B cell (primary cell): ENCODE results near the gene MFAP5. TPM values are rescaled to one million over a fixed set of nuclear protein-coding genes. Genes with fewer than 3 reads are reported as not detected.

Source experiments
- ATAC-seq: fragments of 200-7000 bp; cut with Tn5 transposase; one replicate; pipeline ENCODE4 v1.10.0; 2021; ENCODE audit warnings: low read depth, mild to moderate bottlenecking, moderate number of reproducible peaks, moderate library complexity
- CTCF ChIA-PET: fragments of 350-600 bp; sonication (Branson Sonifier 250); formaldehyde crosslinking; loops from one replicate; lab custom pipeline; 2021; ENCODE audit warnings: antibody characterized with exemption, inconsistent platforms; lab: Charles Lee
- POLR2A ChIA-PET: fragments of 350-600 bp; sonication (Branson Sonifier 250); formaldehyde crosslinking; loops from one replicate; lab custom pipeline; 2021; ENCODE audit warnings: antibody characterized with exemption; lab: Charles Lee
- DNase-seq: peaks from one replicate; pipeline ENCODE4 v3.0.0; 2013
- H2AFZ ChIP-seq: 2 replicates; pipeline ENCODE4 v1.6.1; 2012; ENCODE audit warnings: mild to moderate bottlenecking, low read depth, low read length; ENCODE audit not compliant: insufficient read depth, poor library complexity, severe bottlenecking
- H3K27ac ChIP-seq, 2 donors: 1 replicate in 1 of 2; 2 replicates in 1 of 2; pipeline ENCODE4 v1.5.1; 2012 to 2013; ENCODE audit warnings: low read length in 2 of 2, mild to moderate bottlenecking in 2 of 2, moderate library complexity in 1 of 2
- H3K27me3 ChIP-seq, 4 experiments: fragments of 200-600 bp in 1 of 4; sonication (generic) in 1 of 4; replicated peaks in 1 of 4; 1 replicate in 2 of 4; 2 replicates in 2 of 4; pipeline versions ENCODE4 v1.6.1 to v1.7.0; 2013 to 2016; ENCODE audit warnings: low read length in 3 of 4, mild to moderate bottlenecking in 2 of 4, mixed read lengths in 1 of 4, moderate library complexity in 1 of 4; ENCODE audit not compliant: insufficient read depth in 4 of 4, control insufficient read depth in 3 of 4; ENCODE audit errors: control extremely low read depth in 1 of 4
- H3K36me3 ChIP-seq, 2 experiments: replicated peaks in 1 of 2; 1 replicate in 1 of 2; 2 replicates in 1 of 2; pipeline versions ENCODE4 v1.6.1 to v1.7.1; 2013; ENCODE audit warnings: low read length in 1 of 2; ENCODE audit not compliant: insufficient read depth in 2 of 2, control insufficient read depth in 1 of 2; ENCODE audit errors: control extremely low read depth in 1 of 2, extremely low read depth in 1 of 2
- H3K4me1 ChIP-seq, 2 donors: fragments of 200-600 bp in 1 of 2; sonication (generic) in 1 of 2; 1 replicate in 1 of 2; 2 replicates in 1 of 2; pipeline versions ENCODE4 v1.5.1 to v1.6.1; 2013 to 2017; ENCODE audit warnings: low read length in 2 of 2; ENCODE audit not compliant: control insufficient read depth in 2 of 2, insufficient read depth in 2 of 2
- H3K4me2 ChIP-seq: replicated peaks from 2 replicates; pipeline ENCODE3; 2012; ENCODE audit warnings: mild to moderate bottlenecking, low read depth, low read length; ENCODE audit not compliant: poor library complexity, severe bottlenecking
- H3K4me3 ChIP-seq, 5 experiments: fragments of 200-600 bp in 1 of 5; sonication (generic) in 1 of 5; 1 replicate in 3 of 5; 2 replicates in 2 of 5; pipeline versions ENCODE4 v1.5.1 to v1.7.0; 2011 to 2016; ENCODE audit warnings: low read length in 4 of 5, mild to moderate bottlenecking in 4 of 5, low read depth in 2 of 5, control low read depth in 1 of 5, moderate library complexity in 1 of 5; ENCODE audit not compliant: insufficient read depth in 1 of 5; ENCODE audit errors: control extremely low read depth in 1 of 5, extremely low read depth in 1 of 5
- H3K79me2 ChIP-seq: fragments of 200-600 bp; sonication (generic); one replicate; pipeline ENCODE4 v1.6.0; 2016; ENCODE audit warnings: low read length; ENCODE audit not compliant: control insufficient read depth, insufficient read depth
- H3K9ac ChIP-seq: fragments of 200-600 bp; sonication (generic); 2 replicates; pipeline ENCODE4 v1.6.1; 2017; ENCODE audit warnings: mild to moderate bottlenecking, low read length, moderate library complexity
- H3K9me3 ChIP-seq, 3 donors: one replicate each; pipeline versions ENCODE4 v1.6.1 to v1.7.1; 2013; ENCODE audit warnings: low read length in 2 of 3; ENCODE audit not compliant: control insufficient read depth in 2 of 3, insufficient read depth in 1 of 3; ENCODE audit errors: control extremely low read depth in 1 of 3
- H4K20me1 ChIP-seq: 2 replicates; pipeline ENCODE4 v1.6.0; 2012; ENCODE audit warnings: mild to moderate bottlenecking, low read length; ENCODE audit not compliant: insufficient read depth, control insufficient read depth, poor library complexity, severe bottlenecking
- H3K27ac Mint-ChIP-seq: one replicate; pipeline ENCODE4 v1.8.0; 2021; ENCODE audit warnings: mixed read lengths
- H3K27me3 Mint-ChIP-seq: one replicate; pipeline ENCODE4 v1.8.0; 2021; ENCODE audit warnings: mixed read lengths
- H3K4me1 Mint-ChIP-seq: one replicate; pipeline ENCODE4 v1.8.0; 2021; ENCODE audit warnings: mixed read lengths
- H3K4me3 Mint-ChIP-seq: one replicate; pipeline ENCODE4 v1.8.0; 2021; ENCODE audit warnings: mixed read lengths
- H3K9me3 Mint-ChIP-seq: one replicate; pipeline ENCODE4 v1.8.0; 2022; ENCODE audit warnings: mixed read lengths; ENCODE audit not compliant: insufficient read depth
- CTCF ChIP-seq: fragments of 200-600 bp; IDR thresholded peaks from one replicate; pipeline ENCODE4 v1.8.0; 2022; ENCODE audit warnings: antibody characterized with exemption, mild to moderate bottlenecking
- EZH2 ChIP-seq: IDR thresholded peaks from 2 replicates; pipeline ENCODE4 v1.6.1; 2012; ENCODE audit warnings: borderline replicate concordance, low read depth, mild to moderate bottlenecking, moderate library complexity, low read length; ENCODE audit not compliant: insufficient read depth, poor library complexity, severe bottlenecking
- WGBS: methylation state at CpG from one replicate; pipeline ENCODE4 v1.1.5; 2013; ENCODE audit warnings: missing lambda C conversion rate; ENCODE audit not compliant: insufficient coverage; 5-methylcytosine and 5-hydroxymethylcytosine counted together
- intact Hi-C: fragments of 100-400 bp; cut with micrococcal nuclease; formaldehyde crosslinking; loops from one replicate; pipeline ENCODE4 v1.10.0; 2022
- polyA plus RNA-seq: library from polyadenylated mRNA; depleted of rRNA; stranded (reverse); fragments of >200 nt; gene quantifications from 2 replicates; pipeline ENCODE4 v1.2.3, GENCODE V29; 2012
- total RNA-seq, 2 donors: library from RNA; stranded (reverse); fragments of 120-200 nt in 1 of 2; gene quantifications; 1 replicate in 1 of 2; 2 replicates in 1 of 2; pipeline versions ENCODE4 v1.2.3 to v1.2.4, GENCODE V29; 2013 to 2022

The MFAP5 gene
- total and polyA plus RNA-seq, 2 donors (not counting 1 experiment from before 2014, with no cell fraction given) = 0.31 to 0.94 TPM

DNA sequence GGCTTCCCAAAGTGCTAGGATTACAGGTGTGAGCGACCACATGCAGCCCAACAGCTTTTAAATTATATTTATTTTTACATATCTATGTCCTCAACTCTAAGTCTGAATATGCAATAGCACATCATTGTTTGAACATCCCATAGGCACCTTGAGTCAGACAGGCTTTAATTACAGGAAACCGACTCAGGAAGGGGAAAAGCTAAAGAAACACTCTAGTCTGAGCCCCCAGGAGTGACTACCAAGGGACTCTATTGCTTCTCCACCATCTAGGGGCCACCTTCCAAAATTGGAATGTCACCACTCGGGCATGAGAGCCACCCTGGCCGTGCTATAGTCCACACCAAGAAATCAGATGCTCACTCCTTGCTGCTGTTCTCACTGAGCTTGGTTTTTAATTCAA lies 14.0 kb upstream of the MFAP5 start:
- peaks cover 4% of the 10 kb centered on the region for H3K27me3 Mint-ChIP-seq
- ATAC-seq (no peak), DNase-seq (no peak)
- H3K27me3 ChIP-seq = no peaks in the 10 kb centered on the region
- 90% methylated on average over 2 of the region's 4 CpGs for WGBS
- no peak for TF ChIP-seq CTCF
- TF ChIP-seq EZH2 = no peak
- no peak overlapping the region for H2AFZ ChIP-seq
- no peaks in the 10 kb centered on the region for H3K36me3 ChIP-seq
- no peaks in the 10 kb centered on the region for H3K4me1 ChIP-seq
- H3K9ac ChIP-seq = no peak overlapping the region
- ChIA-PET CTCF (interaction anchor here (0.8 to 3.6 kb wide), 9 partner anchors 9 to 373 kb away, joined by 3 to 20 read pairs (median 6); no protein-coding TSS in a partner anchor), POLR2A (no interaction called here)
- intact Hi-C loops = no loop called here
- peaks cover 5% of the 10 kb centered on the region for H3K4me1 Mint-ChIP-seq
- no peaks in the 10 kb centered on the region for H3K9me3 ChIP-seq
- H3K27ac ChIP-seq = no peak overlapping the region
- H3K4me3 Mint-ChIP-seq = no peak overlapping the region
- no peaks in the 10 kb centered on the region for H4K20me1 ChIP-seq
- no peaks in the 10 kb centered on the region for H3K79me2 ChIP-seq
- H3K9me3 Mint-ChIP-seq = peaks cover 3% of the 10 kb centered on the region
- H3K4me2 ChIP-seq = no peak overlapping the region
- no peak overlapping the region for H3K27ac Mint-ChIP-seq
- no peak overlapping the region for H3K4me3 ChIP-seq

GRCh38 chr12:8675591-8676036 lies 13.0 kb upstream of the MFAP5 start:
- H3K4me3 Mint-ChIP-seq = no peak overlapping the region
- intact Hi-C loops = no loop called here
- no peaks in the 10 kb centered on the region for H3K4me1 ChIP-seq
- no peak overlapping the region for H3K27ac Mint-ChIP-seq
- DNase-seq = no peak
- ChIA-PET CTCF (interaction anchor here (0.9 to 2.6 kb wide), 6 partner anchors 10 to 374 kb away, joined by 3 to 15 read pairs (median 4); no protein-coding TSS in a partner anchor), POLR2A (no interaction called here)
- no peaks in the 10 kb centered on the region for H3K27me3 ChIP-seq
- H4K20me1 ChIP-seq = no peaks in the 10 kb centered on the region
- no peak overlapping the region for H3K27ac ChIP-seq
- H3K27me3 Mint-ChIP-seq = peaks cover 4% of the 10 kb centered on the region
- peaks cover 0 to 4% (median 0%) of the 10 kb centered on the region in 3 donors for H3K9me3 ChIP-seq
- no peak overlapping the region for H2AFZ ChIP-seq
- no peak for TF ChIP-seq CTCF
- peaks cover 3% of the 10 kb centered on the region for H3K9me3 Mint-ChIP-seq
- H3K4me1 Mint-ChIP-seq = peaks cover 5% of the 10 kb centered on the region
- H3K9ac ChIP-seq = no peak overlapping the region
- H3K4me2 ChIP-seq = no peak overlapping the region
- ATAC-seq = no peak
- no peak overlapping the region for H3K4me3 ChIP-seq
- WGBS = no CpG with 5 or more reads among the region's 3 CpGs
- H3K36me3 ChIP-seq = no peaks in the 10 kb centered on the region
- no peaks in the 10 kb centered on the region for H3K79me2 ChIP-seq
